Measurements from ENCODE around the gene RNF183.
A peak's percentile ranks its signal among the peaks of the same experiment; 100 is the strongest.
"Not testable (repeated sequence)": the region's sequence is repeated elsewhere in the genome, so short reads cannot be mapped to it uniquely, and the experiment has no call there.

Gene RNF183

DNA sequence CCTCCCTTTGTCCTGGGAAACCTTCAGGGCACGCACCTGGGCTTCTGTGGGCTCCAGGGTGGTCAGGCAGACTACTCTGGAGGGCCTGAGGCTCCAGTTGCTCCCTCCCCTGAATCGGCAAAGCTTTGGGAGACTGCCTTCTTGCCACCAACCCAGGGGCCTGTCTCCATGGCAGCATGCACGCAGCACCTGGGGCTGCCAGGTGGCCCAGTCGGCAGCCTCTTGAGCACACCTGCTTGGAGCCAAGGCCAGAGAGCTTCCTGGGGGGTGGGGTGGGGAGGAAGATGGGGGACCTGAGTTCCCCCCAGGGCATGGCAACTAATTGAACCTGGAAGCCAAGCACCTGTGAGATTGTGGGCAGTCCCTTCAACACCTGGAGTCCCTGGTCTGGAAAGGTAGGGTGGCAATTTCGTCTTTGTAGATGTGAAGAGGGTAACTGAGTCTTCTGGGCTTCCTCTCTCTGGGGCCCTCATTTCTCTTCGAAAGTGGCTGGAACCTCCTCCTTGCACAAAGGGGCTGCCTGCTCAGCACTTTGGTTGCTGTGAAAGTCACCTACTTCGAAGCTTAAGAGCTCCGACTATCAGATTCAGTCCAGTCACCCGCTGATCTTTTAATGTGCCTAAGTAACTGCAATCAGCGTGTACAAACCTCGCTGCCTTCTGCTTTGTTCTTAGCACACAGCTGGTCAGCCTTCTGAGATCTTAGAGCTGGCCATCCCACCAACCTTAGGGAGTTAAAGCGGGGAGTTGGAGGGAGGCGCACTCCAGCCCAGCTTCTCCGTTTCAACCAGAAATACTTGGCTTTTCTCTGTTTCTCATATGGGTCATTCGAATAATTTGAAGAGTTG lies 4.0 kb downstream of the RNF183 start:
- TF ChIP-seq, protein P1, sequence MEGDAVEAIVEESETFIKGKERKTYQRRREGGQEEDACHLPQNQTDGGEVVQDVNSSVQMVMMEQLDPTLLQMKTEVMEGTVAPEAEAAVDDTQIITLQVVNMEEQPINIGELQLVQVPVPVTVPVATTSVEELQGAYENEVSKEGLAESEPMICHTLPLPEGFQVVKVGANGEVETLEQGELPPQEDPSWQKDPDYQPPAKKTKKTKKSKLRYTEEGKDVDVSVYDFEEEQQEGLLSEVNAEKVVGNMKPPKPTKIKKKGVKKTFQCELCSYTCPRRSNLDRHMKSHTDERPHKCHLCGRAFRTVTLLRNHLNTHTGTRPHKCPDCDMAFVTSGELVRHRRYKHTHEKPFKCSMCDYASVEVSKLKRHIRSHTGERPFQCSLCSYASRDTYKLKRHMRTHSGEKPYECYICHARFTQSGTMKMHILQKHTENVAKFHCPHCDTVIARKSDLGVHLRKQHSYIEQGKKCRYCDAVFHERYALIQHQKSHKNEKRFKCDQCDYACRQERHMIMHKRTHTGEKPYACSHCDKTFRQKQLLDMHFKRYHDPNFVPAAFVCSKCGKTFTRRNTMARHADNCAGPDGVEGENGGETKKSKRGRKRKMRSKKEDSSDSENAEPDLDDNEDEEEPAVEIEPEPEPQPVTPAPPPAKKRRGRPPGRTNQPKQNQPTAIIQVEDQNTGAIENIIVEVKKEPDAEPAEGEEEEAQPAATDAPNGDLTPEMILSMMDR (IDR thresholded peaks at IDR 0.05; ENCODE audit: low read length, missing control alignments): no peak
- DNase-seq (ENCODE audit: low read depth): no peak
- H3K4me3 ChIP-seq (replicated peaks; ENCODE audit: low read depth, low read length): no peak overlapping the region

DNA sequence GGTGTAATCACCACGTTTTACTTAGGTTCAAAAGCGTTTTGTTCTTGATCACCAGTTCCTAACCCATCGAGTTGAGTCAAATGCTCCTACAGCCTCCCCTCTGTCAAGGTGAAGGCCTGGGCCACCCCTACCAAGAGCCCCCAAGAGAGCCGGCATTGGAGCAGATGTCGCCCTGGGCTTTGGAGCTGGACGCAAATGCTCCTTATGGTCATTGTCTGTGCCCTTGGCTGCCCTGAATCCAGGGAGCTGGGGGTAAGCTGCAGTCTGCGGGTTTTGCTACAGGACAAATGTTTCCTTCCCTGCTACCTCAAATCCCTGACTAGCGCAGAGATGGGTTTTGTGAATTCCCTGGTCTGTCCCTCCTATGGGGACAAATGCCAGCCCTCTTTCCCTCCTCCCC lies 4.9 kb downstream of the RNF183 start:
- no peak overlapping the region for H3K4me3 ChIP-seq (replicated peaks; ENCODE audit: low read depth, low read length)
- no peak for DNase-seq (ENCODE audit: low read depth)
- TF ChIP-seq, protein P1 (IDR thresholded peaks at IDR 0.05; ENCODE audit: low read length, missing control alignments): no peak

DNA sequence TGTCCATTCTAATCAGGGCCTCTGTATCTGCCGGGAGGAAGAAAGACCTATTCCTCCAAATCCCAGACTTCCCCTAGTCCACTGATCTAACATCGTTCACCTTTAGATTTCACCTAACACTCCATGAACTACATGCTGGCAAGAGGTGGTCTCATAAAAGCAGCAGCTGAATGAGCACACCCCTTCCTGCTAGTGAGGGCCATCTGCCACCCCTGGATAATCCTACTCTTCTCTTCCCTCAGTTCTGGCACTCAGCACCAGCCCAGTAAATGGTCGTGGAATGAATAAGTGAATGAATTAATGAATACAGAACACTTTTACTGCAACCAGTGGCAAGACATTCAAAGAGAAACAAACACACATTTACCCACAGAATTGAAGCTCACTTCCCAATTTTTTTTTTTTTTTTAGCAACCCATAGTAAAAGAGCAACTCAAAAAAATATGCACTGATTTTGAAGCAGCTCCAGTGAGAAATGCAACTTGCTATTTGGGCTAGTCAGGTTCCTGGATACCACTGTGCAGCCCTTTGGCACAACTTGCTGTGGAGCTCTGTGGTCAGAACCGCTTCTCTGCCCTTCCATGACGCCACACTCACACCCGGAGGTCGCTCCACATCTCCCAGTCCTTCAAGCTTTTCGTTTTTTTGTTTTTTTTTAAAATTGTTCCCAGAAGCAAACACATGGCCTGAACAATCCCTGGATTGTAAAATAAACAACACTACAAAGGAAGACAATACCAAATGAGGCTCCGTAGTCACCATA lies 6.2 kb downstream of the RNF183 start:
- no peak overlapping the region for H3K4me3 ChIP-seq (replicated peaks; ENCODE audit: low read depth, low read length)
- TF ChIP-seq, protein P1 (IDR thresholded peaks at IDR 0.05; ENCODE audit: low read length, missing control alignments): no peak
- no peak for DNase-seq (ENCODE audit: low read depth)

DNA sequence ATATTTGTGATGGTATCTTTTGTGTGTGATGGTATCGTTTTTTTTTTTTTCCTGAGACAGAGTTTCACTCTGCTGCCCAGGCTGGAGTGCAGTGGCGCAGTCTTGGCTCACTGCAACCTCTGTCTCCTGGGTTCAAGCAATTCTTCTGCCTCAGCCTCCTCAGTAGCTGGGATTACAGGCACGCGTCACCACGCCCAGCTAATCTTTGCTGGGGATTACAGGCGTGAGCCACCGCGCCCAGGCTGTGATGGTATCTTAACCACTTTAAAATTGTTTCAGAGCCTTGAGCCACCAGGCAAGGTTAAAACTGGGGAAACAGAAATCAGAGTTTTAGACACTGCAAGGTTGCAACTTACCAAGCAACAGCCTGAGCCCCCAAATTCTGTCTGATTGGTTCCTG lies 6.9 kb downstream of the RNF183 start:
- DNase-seq (ENCODE audit: low read depth); H3K4me3 ChIP-seq (replicated peaks; ENCODE audit: low read depth, low read length): not testable (repeated sequence)

DNA sequence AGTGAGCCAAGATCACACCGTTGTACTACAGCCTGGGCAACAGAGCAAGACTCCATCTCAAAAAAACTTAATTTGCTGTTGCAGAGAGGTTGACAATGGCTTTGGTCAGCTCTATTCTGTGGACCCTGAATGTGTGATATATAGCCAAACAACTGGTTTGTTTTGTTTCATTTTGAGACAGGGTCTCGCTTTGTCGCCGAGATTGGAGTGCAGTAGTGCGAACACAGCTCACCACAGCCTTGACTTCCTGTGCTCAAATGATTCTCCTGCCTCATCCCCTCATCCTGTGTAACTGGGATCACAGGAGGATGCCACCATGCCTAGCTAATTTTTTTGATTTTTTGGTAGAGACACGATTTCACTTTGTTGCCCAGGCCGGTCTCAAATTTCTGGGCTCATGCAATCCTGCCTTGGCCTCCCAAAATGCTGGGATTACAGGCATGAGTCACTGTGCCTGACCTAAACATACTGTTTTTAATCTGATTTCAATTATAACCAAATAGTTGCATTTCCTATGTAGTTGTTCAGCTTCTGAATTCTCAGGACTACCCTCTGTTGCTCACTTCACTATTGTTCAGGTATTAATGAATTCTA lies 9.8 kb downstream of the RNF183 start:
- peak; percentile 21 for DNase-seq (ENCODE audit: low read depth)
- TF ChIP-seq, protein P1 (IDR thresholded peaks at IDR 0.05; ENCODE audit: low read length, missing control alignments): no peak
- no peak overlapping the region for H3K4me3 ChIP-seq (replicated peaks; ENCODE audit: low read depth, low read length)

DNA sequence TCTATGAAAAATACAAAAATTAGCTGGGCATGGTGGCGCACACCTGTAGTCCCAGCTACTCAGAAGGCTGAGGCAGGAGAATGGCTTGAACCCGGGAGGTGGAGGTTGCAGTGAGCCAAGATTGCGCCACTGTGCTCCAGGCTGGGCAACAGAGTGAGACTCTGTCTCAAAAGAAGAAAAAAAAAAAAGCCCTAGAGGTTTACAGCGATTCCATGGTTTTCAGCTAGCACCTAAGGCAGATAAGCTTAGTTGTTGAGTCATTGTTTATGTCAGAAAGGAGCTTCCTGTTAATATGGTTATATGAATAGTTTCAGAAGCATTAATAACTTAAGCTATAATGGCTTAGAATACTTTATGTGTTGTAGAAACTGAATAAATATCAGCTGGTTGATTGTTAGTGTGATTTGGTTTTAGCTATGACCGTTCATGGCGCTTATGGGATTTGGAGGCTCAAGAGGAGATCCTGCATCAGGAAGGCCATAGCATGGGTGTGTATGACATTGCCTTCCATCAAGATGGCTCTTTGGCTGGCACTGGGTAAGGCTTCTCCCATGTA lies 13.0 kb downstream of the RNF183 start:
- no peak overlapping the region for H3K4me3 ChIP-seq (replicated peaks; ENCODE audit: low read depth, low read length)
- TF ChIP-seq, protein P1 (IDR thresholded peaks at IDR 0.05; ENCODE audit: low read length, missing control alignments): no peak
- peak; percentile 12 for DNase-seq (ENCODE audit: low read depth)

DNA sequence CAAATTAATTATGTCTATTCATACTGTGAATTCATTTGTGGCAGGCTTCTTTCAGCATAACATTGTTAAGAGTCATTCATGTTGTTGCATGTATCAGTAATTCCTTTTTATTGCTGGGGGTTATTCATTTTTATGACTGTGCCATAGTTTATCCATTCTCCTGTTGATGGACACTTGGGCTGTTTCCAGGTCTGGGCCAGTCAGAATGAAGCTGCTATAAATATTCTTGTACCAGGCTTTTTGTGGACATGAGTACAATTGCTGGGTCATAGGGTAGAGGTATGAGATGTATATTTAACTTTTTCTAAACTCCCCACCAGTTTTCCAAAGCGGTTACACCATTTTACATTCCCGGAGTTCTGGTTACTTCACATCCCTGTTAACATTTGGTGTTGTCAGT lies 14.1 kb downstream of the RNF183 start:
- no peak for DNase-seq (ENCODE audit: low read depth)
- TF ChIP-seq, protein P1 (IDR thresholded peaks at IDR 0.05; ENCODE audit: low read length, missing control alignments): no peak

More for the DNA sequence above, 14.1 kb downstream of the RNF183 start:
- H3K4me3 ChIP-seq (replicated peaks; ENCODE audit: low read depth, low read length): no peak overlapping the region

Measured in fibroblast of pulmonary artery (primary cell).